Measurements from ENCODE around the gene TSSK6.

The TSSK6 gene

DNA sequence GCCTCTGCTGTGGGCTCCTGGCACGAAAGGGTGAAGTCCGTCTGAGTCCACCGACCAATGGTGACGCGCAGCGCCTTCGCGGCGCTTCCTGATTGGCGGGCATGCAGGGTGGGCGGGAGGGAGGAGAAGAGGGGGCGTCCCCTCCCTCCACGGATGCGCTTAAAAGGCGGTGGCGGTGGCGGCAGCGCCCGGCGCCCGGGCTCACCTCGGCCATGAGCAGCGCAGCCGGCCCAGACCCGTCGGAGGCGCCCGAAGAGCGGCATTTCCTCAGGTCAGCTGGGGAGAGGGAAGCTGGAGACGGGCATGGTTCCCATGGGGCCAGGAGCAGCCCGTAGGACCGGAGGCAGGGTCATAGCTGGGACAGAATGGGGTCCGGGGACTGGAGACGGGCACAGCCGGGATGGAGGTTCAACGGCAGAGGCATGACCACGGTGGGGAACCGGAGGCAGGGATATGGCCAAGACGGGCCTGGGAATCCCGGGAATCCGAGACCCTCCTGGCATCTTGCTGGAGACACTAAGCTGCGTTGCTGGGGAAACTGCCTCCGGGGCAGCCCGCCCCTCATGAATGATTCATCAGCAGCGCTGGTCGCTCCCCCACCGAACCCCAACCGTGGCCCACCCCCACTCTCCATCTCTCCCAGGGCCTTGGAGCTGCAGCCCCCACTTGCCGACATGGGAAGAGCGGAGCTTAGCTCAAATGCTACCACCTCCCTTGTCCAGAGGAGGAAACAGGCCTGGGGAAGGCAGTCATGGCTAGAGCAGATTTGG lies 13.6 kb upstream of the TSSK6 start, which contains the start of gene YJEFN3:
Gene YJEFN3, plus strand, starts transcription at position 191 of the 770 bp plus-strand sequence. Its CDS starts 22 bp downstream, at position 213.
- TF ChIP-seq YY1 (IDR thresholded peaks at IDR 0.05; ENCODE audit: insufficient read depth, insufficient read length): no peak
- TF ChIP-seq SUZ12 (IDR thresholded peaks at IDR 0.05; ENCODE audit: extremely low read depth, insufficient read depth, insufficient read length): no peak
- TF ChIP-seq ZNF274 (IDR thresholded peaks at IDR 0.05; ENCODE audit: low read depth, low read length): no peak
- Histone ChIP-seq H3K27me3 (ENCODE audit: insufficient read depth, insufficient read length) (no peaks in the 10 kb centered on the region), H3K4me3 (ENCODE audit: insufficient read length, low read depth) (no peak within 1 kb of the TSS), H3K9me3 (ENCODE audit: insufficient read depth, low read length) (no peaks in the 10 kb centered on the region), H3K36me3 (ENCODE audit: insufficient read depth, insufficient read length, low read length) (peaks cover 72% of the 10 kb centered on the region), H3K4me1 (ENCODE audit: insufficient read depth, insufficient read length) (peaks cover 41% of the 10 kb centered on the region), H3K9ac (ENCODE audit: insufficient read length, low read depth) (peak within 1 kb of the TSS; percentile 16)
- DNase-seq (ENCODE audit: low read depth, low spot score): no peak

DNA sequence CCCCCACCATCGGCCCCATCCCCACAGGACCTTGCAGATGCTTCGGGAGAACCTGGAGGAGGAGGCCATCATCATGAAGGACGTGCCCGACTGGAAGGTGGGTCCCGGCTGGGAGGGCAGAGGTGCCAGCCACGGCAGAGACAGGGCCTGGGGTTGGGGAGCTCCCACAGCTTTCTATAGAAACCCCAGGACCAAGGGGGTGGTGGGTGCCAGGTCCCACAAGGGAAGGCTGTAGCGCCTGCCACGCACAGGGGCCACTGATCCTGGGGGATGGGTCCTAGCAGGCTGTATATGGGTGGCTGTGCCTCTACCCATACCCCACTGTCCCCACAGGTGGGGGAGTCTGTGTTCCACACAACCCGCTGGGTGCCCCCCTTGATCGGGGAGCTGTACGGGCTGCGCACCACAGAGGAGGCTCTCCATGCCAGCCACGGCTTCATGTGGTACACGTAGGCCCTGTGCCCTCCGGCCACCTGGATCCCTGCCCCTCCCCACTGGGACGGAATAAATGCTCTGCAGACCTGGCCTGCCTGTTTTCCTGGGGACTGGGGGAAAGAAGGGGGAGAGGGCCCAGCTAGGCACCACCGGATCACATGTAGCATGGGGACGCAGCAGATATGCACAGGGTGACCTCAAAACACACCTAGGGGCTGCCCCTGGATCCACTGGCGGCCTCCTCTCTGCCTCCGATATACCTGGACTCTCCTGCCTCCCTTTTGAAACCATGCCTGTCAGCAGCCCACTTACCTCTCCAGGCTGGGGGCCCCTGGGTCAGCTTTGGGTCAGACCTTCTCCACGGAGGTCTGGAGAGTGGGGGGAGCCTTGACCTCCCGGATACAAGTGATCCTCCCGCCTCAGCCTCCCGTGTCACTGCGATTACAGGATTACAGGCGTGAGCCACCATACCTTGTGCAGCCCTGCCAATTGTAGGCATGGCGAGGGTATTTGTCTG lies 12.6 kb upstream of the TSSK6 start:
- H3K4me1 ChIP-seq (ENCODE audit: insufficient read depth, insufficient read length): peaks cover 41% of the 10 kb centered on the region
- no peaks in the 10 kb centered on the region for H3K9me3 ChIP-seq (ENCODE audit: insufficient read depth, low read length)
- H3K9ac ChIP-seq (ENCODE audit: insufficient read length, low read depth): no peak overlapping the region
- DNase-seq (ENCODE audit: low read depth, low spot score): no peak
- no peaks in the 10 kb centered on the region for H3K27me3 ChIP-seq (ENCODE audit: insufficient read depth, insufficient read length)
- H3K4me3 ChIP-seq (ENCODE audit: insufficient read length, low read depth): no peak overlapping the region
- no peak for TF ChIP-seq ZNF274 (IDR thresholded peaks at IDR 0.05; ENCODE audit: low read depth, low read length)
- TF ChIP-seq SUZ12 (IDR thresholded peaks at IDR 0.05; ENCODE audit: extremely low read depth, insufficient read depth, insufficient read length): no peak
- no peak for TF ChIP-seq YY1 (IDR thresholded peaks at IDR 0.05; ENCODE audit: insufficient read depth, insufficient read length)
- H3K36me3 ChIP-seq (ENCODE audit: insufficient read depth, insufficient read length, low read length): peaks cover 73% of the 10 kb centered on the region

DNA sequence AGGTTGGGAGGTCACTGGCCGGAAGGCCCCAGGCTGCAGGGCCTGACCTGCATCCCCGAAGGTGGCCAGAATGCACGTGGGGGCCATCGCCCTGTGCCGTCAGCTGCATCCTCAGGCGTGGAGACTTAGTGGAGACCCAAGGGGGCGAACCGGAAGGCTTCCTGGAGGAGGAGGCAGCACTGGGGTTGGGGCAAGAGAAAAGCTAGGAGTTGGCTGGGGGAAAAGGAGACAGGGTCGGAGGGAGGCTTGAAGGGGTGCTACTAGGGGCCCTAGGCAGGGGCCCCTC lies 12.0 kb upstream of the TSSK6 start:
- Histone ChIP-seq H3K9ac (ENCODE audit: insufficient read length, low read depth) (no peak overlapping the region), H3K4me3 (ENCODE audit: insufficient read length, low read depth) (no peak overlapping the region), H3K27me3 (ENCODE audit: insufficient read depth, insufficient read length) (no peaks in the 10 kb centered on the region), H3K36me3 (ENCODE audit: insufficient read depth, insufficient read length, low read length) (peaks cover 67% of the 10 kb centered on the region), H3K4me1 (ENCODE audit: insufficient read depth, insufficient read length) (peaks cover 34% of the 10 kb centered on the region), H3K9me3 (ENCODE audit: insufficient read depth, low read length) (no peaks in the 10 kb centered on the region)
- DNase-seq (ENCODE audit: low read depth, low spot score): no peak
- TF ChIP-seq ZNF274 (IDR thresholded peaks at IDR 0.05; ENCODE audit: low read depth, low read length): no peak
- TF ChIP-seq SUZ12 (IDR thresholded peaks at IDR 0.05; ENCODE audit: extremely low read depth, insufficient read depth, insufficient read length): no peak
- TF ChIP-seq YY1 (IDR thresholded peaks at IDR 0.05; ENCODE audit: insufficient read depth, insufficient read length): no peak

DNA sequence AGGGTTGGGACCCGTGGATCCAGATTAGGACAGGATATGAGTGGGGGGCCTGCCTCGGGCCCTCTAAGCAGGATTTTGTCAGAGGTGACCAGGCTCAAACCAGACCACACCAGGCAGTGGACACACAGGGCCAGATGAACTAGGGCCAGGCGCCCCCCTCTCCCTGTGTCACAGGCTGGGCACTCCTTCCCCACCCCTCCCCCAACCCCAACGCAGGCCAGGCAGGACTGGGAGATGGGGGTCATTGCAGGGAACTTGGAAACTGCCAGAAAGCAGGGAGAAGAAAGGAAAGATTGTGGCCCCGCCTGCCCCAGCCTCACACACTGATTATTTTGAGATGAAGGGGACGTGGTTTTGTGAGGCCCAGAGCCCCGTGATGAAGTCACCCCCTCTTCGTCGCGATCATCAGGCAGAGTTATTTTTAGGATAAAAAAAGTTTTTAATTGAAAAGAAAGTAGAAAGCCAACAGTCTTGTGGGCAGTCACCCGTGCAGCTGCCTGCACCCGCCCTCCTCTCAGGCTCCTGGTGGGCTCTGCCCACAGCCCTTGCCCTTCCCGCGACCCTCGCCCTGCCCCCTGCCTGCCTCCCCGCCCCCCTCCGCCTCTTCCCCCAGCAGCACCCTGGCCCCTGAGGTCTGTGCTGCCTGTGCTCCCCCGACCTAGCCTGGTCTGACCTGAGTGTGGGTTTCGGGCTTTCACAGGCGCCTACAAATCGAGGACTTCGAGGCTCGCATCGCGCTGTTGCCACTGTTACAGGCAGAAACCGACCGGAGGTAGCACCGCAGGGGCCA lies 11.4 kb upstream of the TSSK6 start:
- no peaks in the 10 kb centered on the region for H3K27me3 ChIP-seq (ENCODE audit: insufficient read depth, insufficient read length)
- H3K4me1 ChIP-seq (ENCODE audit: insufficient read depth, insufficient read length): peaks cover 32% of the 10 kb centered on the region
- H3K4me3 ChIP-seq (ENCODE audit: insufficient read length, low read depth): no peak overlapping the region
- no peaks in the 10 kb centered on the region for H3K9me3 ChIP-seq (ENCODE audit: insufficient read depth, low read length)
- no peak for TF ChIP-seq YY1 (IDR thresholded peaks at IDR 0.05; ENCODE audit: insufficient read depth, insufficient read length)
- TF ChIP-seq ZNF274 (IDR thresholded peaks at IDR 0.05; ENCODE audit: low read depth, low read length): no peak
- no peak for TF ChIP-seq SUZ12 (IDR thresholded peaks at IDR 0.05; ENCODE audit: extremely low read depth, insufficient read depth, insufficient read length)
- peak overlapping the region; percentile 36 for H3K9ac ChIP-seq (ENCODE audit: insufficient read length, low read depth)
- DNase-seq (ENCODE audit: low read depth, low spot score): no peak
- H3K36me3 ChIP-seq (ENCODE audit: insufficient read depth, insufficient read length, low read length): peaks cover 67% of the 10 kb centered on the region

DNA sequence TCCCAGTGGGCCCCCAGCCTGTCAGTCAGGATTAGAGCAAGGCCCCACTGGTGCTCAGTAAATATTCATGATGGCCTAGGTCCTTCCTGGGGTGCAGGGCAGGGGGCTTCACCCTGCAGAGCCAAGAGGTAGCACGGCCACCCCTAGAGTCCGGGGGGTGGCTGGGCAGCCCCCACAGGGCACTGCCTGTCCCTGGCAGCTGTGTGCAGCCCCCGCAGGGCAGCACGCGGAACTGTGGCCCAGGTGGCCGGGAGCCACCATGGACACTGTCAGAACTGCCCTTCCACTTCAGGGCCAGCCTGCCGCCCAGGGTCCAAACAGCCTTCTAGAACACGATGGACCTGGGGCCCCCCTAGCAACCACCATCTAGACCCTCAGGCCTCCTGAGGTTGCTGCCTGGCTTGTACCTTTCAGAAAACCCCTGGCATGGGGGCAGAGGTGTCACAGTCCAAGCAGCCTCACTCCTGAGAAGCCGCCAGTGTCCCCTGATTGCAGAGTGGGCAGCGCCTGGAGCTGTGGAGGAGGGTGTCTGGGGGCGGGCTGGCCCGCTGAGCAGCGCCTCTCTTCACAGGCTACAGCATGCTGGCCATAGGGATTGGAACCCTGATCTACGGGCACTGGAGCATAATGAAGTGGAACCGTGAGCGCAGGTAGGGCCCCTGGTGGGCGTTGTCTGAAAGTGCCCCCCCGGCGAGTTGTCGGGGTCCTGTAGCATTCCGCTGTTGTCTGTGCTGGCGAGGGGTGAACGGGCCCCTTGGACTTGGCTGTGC lies 10.4 kb upstream of the TSSK6 start:
- no peak for DNase-seq (ENCODE audit: low read depth, low spot score)
- Histone ChIP-seq H3K4me1 (ENCODE audit: insufficient read depth, insufficient read length) (peaks cover 32% of the 10 kb centered on the region), H3K27me3 (ENCODE audit: insufficient read depth, insufficient read length) (no peaks in the 10 kb centered on the region), H3K9me3 (ENCODE audit: insufficient read depth, low read length) (no peaks in the 10 kb centered on the region), H3K9ac (ENCODE audit: insufficient read length, low read depth) (peak overlapping the region; percentile 36), H3K36me3 (ENCODE audit: insufficient read depth, insufficient read length, low read length) (peaks cover 64% of the 10 kb centered on the region), H3K4me3 (ENCODE audit: insufficient read length, low read depth) (no peak overlapping the region)
- TF ChIP-seq SUZ12 (IDR thresholded peaks at IDR 0.05; ENCODE audit: extremely low read depth, insufficient read depth, insufficient read length): no peak
- TF ChIP-seq ZNF274 (IDR thresholded peaks at IDR 0.05; ENCODE audit: low read depth, low read length): no peak
- TF ChIP-seq YY1 (IDR thresholded peaks at IDR 0.05; ENCODE audit: insufficient read depth, insufficient read length): no peak

DNA sequence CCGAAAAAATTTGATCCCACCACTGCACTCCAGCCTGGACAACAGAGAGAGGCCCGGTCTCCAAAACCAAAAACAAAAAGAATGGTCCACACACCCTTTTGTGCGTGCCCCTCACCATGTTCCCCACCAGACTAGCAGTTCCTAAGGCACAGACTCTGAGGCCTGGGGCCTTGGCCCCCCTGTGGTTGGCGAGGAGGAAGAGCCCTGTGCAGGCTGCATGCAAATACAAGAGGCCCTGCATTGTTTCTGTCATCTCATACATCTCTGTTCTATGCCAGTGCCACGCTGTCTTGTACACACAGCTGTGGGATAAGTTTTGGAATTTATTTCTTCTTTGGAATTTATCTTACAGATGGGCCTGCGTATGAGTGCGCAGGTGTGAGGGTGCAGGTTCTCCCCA lies 8.7 kb upstream of the TSSK6 start:
- H3K9ac ChIP-seq (ENCODE audit: insufficient read length, low read depth): no peak overlapping the region
- peaks cover 21% of the 10 kb centered on the region for H3K4me1 ChIP-seq (ENCODE audit: insufficient read depth, insufficient read length)
- H3K9me3 ChIP-seq (ENCODE audit: insufficient read depth, low read length): no peaks in the 10 kb centered on the region
- no peaks in the 10 kb centered on the region for H3K27me3 ChIP-seq (ENCODE audit: insufficient read depth, insufficient read length)
- TF ChIP-seq SUZ12 (IDR thresholded peaks at IDR 0.05; ENCODE audit: extremely low read depth, insufficient read depth, insufficient read length) (no peak), YY1 (IDR thresholded peaks at IDR 0.05; ENCODE audit: insufficient read depth, insufficient read length) (no peak), ZNF274 (IDR thresholded peaks at IDR 0.05; ENCODE audit: low read depth, low read length) (no peak)
- H3K36me3 ChIP-seq (ENCODE audit: insufficient read depth, insufficient read length, low read length): peaks cover 65% of the 10 kb centered on the region
- H3K4me3 ChIP-seq (ENCODE audit: insufficient read length, low read depth): no peak overlapping the region
- DNase-seq (ENCODE audit: low read depth, low spot score): no peak
